ENCODE results near the gene SUPT3H. TPM values are rescaled to one million over a fixed set of nuclear protein-coding genes. Genes with fewer than 3 reads are reported as not detected.

The SUPT3H gene
- total RNA-seq, 2 donors from 2014 or later: 2.5 to 4.5 TPM

- Histone ChIP-seq H3K4me3 (no peak overlapping the region), H3K36me3 (no peaks in the 10 kb centered on the region), H3K4me1 (no peaks in the 10 kb centered on the region), H3K9me3 (peaks cover 0 to 17% of the 10 kb centered on the region in 2 donors), H3K27me3 (no peaks in the 10 kb centered on the region), H3K27ac (no peak overlapping the region)
- no peak for DNase-seq (ENCODE audit: low spot score)
- TF ChIP-seq, protein P1, sequence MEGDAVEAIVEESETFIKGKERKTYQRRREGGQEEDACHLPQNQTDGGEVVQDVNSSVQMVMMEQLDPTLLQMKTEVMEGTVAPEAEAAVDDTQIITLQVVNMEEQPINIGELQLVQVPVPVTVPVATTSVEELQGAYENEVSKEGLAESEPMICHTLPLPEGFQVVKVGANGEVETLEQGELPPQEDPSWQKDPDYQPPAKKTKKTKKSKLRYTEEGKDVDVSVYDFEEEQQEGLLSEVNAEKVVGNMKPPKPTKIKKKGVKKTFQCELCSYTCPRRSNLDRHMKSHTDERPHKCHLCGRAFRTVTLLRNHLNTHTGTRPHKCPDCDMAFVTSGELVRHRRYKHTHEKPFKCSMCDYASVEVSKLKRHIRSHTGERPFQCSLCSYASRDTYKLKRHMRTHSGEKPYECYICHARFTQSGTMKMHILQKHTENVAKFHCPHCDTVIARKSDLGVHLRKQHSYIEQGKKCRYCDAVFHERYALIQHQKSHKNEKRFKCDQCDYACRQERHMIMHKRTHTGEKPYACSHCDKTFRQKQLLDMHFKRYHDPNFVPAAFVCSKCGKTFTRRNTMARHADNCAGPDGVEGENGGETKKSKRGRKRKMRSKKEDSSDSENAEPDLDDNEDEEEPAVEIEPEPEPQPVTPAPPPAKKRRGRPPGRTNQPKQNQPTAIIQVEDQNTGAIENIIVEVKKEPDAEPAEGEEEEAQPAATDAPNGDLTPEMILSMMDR (IDR thresholded peaks at IDR 0.05): no peak
Observed at GRCh38 chr6:45206793-45207492, 170.8 kb downstream of the SUPT3H start.

DNA sequence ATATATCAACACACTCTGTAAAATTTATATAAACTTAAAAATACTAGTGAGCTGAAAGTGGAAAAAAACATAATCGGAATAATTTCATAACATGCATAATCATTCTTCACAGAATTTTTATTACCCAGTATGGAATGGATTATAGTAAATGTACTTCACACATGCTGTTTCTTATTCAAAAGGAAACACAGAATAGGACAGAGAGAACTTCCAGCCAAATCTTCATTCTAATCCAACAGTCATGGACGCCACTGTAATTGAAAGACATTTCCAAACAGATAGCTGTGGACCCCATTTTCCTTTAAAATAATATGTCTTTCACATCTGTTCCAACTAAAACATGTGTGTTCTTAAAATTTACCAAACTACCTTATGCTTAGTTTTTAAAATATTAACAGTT is 176.2 kb downstream of the SUPT3H start:
- H3K4me3 ChIP-seq: no peak overlapping the region
- no peak overlapping the region for H3K27ac ChIP-seq
- no peaks in the 10 kb centered on the region for H3K4me1 ChIP-seq
- no peaks in the 10 kb centered on the region for H3K27me3 ChIP-seq
- no peak for DNase-seq (ENCODE audit: low spot score)
- no peaks in the 10 kb centered on the region for H3K36me3 ChIP-seq
- no peaks in the 10 kb centered on the region for H3K9me3 ChIP-seq
- TF ChIP-seq, protein P1 (IDR thresholded peaks at IDR 0.05): no peak

DNA sequence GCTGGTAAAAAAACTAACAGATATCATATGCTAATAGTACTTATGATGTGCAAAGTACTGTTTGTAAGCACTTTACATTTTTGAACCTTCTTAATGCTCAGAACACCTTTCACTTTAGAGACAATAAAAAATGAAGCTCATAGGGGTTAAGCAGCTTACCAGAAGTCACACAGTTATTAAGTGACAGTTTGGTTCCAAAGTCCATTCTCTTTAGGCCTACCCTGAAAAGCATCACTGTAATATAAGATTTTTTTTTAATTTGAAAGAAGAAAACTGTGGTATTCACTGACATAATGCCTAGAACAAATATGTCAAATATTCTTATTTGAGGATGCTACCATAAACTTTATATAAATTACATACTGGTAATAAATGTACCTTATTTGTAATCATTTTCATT is 177.2 kb downstream of the SUPT3H start:
- no peaks in the 10 kb centered on the region for H3K9me3 ChIP-seq
- no peaks in the 10 kb centered on the region for H3K27me3 ChIP-seq
- DNase-seq (ENCODE audit: low spot score): no peak
- H3K4me1 ChIP-seq: no peaks in the 10 kb centered on the region
- TF ChIP-seq, protein P1 (IDR thresholded peaks at IDR 0.05): no peak
- H3K36me3 ChIP-seq: no peaks in the 10 kb centered on the region
- H3K4me3 ChIP-seq: no peak overlapping the region
- H3K27ac ChIP-seq: no peak overlapping the region

DNA sequence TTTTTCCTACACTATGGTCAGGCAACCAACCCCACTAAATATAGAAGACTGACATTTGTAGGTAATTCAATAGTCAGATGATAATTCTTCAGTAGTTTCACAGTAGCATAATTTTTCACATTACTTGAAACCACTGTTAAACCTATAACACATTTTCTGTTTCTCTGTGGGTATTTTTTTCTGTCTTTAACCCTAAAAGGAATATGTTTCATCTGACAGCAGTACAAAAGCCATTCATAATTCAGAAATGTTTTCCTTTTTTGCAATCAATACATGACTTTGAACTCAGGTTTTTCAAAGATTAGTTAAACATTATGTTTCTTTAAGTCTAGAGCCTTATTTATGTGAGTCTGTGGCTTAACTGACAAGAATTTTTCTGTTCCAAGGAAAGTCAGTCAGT is 178.2 kb downstream of the SUPT3H start:
- TF ChIP-seq, protein P1 (IDR thresholded peaks at IDR 0.05): no peak

GRCh38 chr6:45196121-45196520 is 181.6 kb downstream of the SUPT3H start:
- H3K4me3 ChIP-seq: no peak overlapping the region

More for the DNA sequence above, 178.2 kb downstream of the SUPT3H start:
- no peak overlapping the region for H3K27ac ChIP-seq
- H3K27me3 ChIP-seq: no peaks in the 10 kb centered on the region
- no peaks in the 10 kb centered on the region for H3K9me3 ChIP-seq
- DNase-seq (ENCODE audit: low spot score): no peak
- no peaks in the 10 kb centered on the region for H3K4me1 ChIP-seq
- no peak overlapping the region for H3K4me3 ChIP-seq
- no peaks in the 10 kb centered on the region for H3K36me3 ChIP-seq

More at GRCh38 chr6:45196121-45196520, 181.6 kb downstream of the SUPT3H start:
- TF ChIP-seq, protein P1 (IDR thresholded peaks at IDR 0.05): no peak
- no peak for DNase-seq (ENCODE audit: low spot score)
- no peaks in the 10 kb centered on the region for H3K9me3 ChIP-seq
- no peaks in the 10 kb centered on the region for H3K27me3 ChIP-seq
- H3K36me3 ChIP-seq: no peaks in the 10 kb centered on the region
- no peaks in the 10 kb centered on the region for H3K4me1 ChIP-seq
- no peak overlapping the region for H3K27ac ChIP-seq

Data from right atrium auricular region (tissue), 2 donors.